ENCODE results near the gene RASGRF1.

RASGRF1 gene

DNA sequence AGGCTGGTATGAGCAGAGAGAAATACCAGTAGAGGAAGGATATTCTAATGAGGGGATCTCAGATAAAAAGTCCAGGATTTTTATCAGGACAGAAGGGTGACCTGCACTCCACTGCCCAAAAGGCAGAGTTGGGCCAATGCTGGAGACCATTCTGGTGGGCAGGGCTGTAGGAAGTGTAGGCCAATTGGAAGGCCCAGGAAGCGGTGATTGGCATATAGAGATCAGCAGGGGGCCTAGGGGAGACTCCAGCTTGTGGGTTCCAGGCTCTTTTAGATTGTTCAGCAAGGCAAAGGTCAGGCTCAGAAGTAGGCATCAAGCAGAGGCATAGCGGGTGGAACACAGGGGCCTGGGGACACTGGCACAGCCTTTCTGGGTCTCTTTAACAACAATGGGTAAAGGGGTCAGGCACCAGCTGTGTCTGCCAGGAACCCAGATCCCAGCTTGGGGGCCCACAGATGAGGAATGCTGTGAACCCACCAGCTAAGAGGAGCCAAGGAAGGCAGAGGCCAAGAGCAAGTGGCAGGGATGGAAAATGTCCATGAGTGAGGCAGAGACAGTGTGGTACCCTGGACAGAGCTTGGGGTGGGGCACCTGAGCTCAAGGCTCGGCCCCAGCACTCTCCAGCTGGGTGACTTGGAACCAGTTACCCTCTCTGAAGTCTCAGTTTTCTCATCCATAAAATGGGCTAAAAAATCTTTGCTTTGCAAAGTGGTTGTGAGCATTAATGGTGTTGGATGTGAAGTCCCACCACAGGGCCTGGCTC lies 27.0 kb upstream of the RASGRF1 start:
- Histone ChIP-seq H4K8ac (ENCODE audit: low read length) (no peak overlapping the region), H2BK120ac (ENCODE audit: low read depth, low read length) (no peak overlapping the region), H3K79me1 (replicated peaks; ENCODE audit: low read length, poor library complexity, severe bottlenecking) (no peaks in the 10 kb centered on the region), H3K36me3 (ENCODE audit: control insufficient read depth in 1 of 2, insufficient read depth in 2 of 2, low read depth in 1 of 2, low read length in 2 of 2) (no peaks in the 10 kb centered on the region), H2BK12ac (ENCODE audit: low read length in 2 of 2) (no peak overlapping the region), H3K9ac (ENCODE audit: low read length) (no peak overlapping the region), H2AK5ac (ENCODE audit: low read length, severe bottlenecking) (no peak overlapping the region), H3K4me3 (ENCODE audit: insufficient read depth in 1 of 2, low read depth in 1 of 2, low read length in 2 of 2) (no peak overlapping the region), H3K18ac (ENCODE audit: low read depth in 1 of 2, low read length in 2 of 2) (no peak overlapping the region), H3K27ac (ENCODE audit: low read length, poor library complexity, severe bottlenecking) (no peak overlapping the region), H2AFZ (ENCODE audit: low read depth, low read length) (no peak overlapping the region), H3K14ac (ENCODE audit: low read length in 2 of 2) (no peak overlapping the region), H3K4ac (ENCODE audit: low read depth in 1 of 2, low read length in 2 of 2) (no peak overlapping the region), H3K27me3 (ENCODE audit: control insufficient read depth in 1 of 2, insufficient read depth in 1 of 2, low read length in 2 of 2) (peaks cover 20 to 34% of the 10 kb centered on the region in 2 experiments), H2BK15ac (ENCODE audit: low read depth, poor library complexity, severe bottlenecking) (no peak overlapping the region), H2BK5ac (ENCODE audit: low read depth, low read length, poor library complexity, severe bottlenecking) (no peak overlapping the region), H3K23ac (ENCODE audit: low read length in 2 of 2) (no peak overlapping the region), H4K91ac (ENCODE audit: low read length) (no peak overlapping the region), H3K4me2 (ENCODE audit: low read length, poor library complexity, severe bottlenecking) (no peak overlapping the region), H3K9me3 (ENCODE audit: control insufficient read depth, low read length) (no peaks in the 10 kb centered on the region), H3K4me1 (ENCODE audit: control insufficient read depth, insufficient read depth, low read depth, low read length) (no peaks in the 10 kb centered on the region)
- WGBS, result 72% methylated on average over 2 of the region's 3 CpGs
- DNase-seq, result no peak

- H3K18ac ChIP-seq (ENCODE audit: low read depth in 1 of 2, low read length in 2 of 2), result no peak overlapping the region
- H3K14ac ChIP-seq (ENCODE audit: low read length in 2 of 2), result no peak overlapping the region
- H3K9me3 ChIP-seq (ENCODE audit: control insufficient read depth, low read length), result no peaks in the 10 kb centered on the region
- no peak overlapping the region for H2BK120ac ChIP-seq (ENCODE audit: low read depth, low read length)
- no peak overlapping the region for H3K4me3 ChIP-seq (ENCODE audit: insufficient read depth in 1 of 2, low read depth in 1 of 2, low read length in 2 of 2)
- no peak overlapping the region for H3K4ac ChIP-seq (ENCODE audit: low read depth in 1 of 2, low read length in 2 of 2)
- 93% methylated on average over 4 of the region's 4 CpGs for WGBS
- no peak overlapping the region for H3K9ac ChIP-seq (ENCODE audit: low read length)
- no peak overlapping the region for H3K27ac ChIP-seq (ENCODE audit: low read length, poor library complexity, severe bottlenecking)
- H3K27me3 ChIP-seq (ENCODE audit: control insufficient read depth in 1 of 2, insufficient read depth in 1 of 2, low read length in 2 of 2), result peaks cover 20 to 40% of the 10 kb centered on the region in 2 experiments
- no peak overlapping the region for H3K23ac ChIP-seq (ENCODE audit: low read length in 2 of 2)
- DNase-seq, result no peak
- H3K36me3 ChIP-seq (ENCODE audit: control insufficient read depth in 1 of 2, insufficient read depth in 2 of 2, low read depth in 1 of 2, low read length in 2 of 2), result no peaks in the 10 kb centered on the region
- H4K91ac ChIP-seq (ENCODE audit: low read length), result no peak overlapping the region
- no peak overlapping the region for H4K8ac ChIP-seq (ENCODE audit: low read length)
- no peaks in the 10 kb centered on the region for H3K4me1 ChIP-seq (ENCODE audit: control insufficient read depth, insufficient read depth, low read depth, low read length)
- H2BK15ac ChIP-seq (ENCODE audit: low read depth, poor library complexity, severe bottlenecking), result no peak overlapping the region
- no peaks in the 10 kb centered on the region for H3K79me1 ChIP-seq (replicated peaks; ENCODE audit: low read length, poor library complexity, severe bottlenecking)
- H2BK12ac ChIP-seq (ENCODE audit: low read length in 2 of 2), result no peak overlapping the region
- H2AFZ ChIP-seq (ENCODE audit: low read depth, low read length), result no peak overlapping the region
- no peak overlapping the region for H2AK5ac ChIP-seq (ENCODE audit: low read length, severe bottlenecking)
- H2BK5ac ChIP-seq (ENCODE audit: low read depth, low read length, poor library complexity, severe bottlenecking), result no peak overlapping the region
- no peak overlapping the region for H3K4me2 ChIP-seq (ENCODE audit: low read length, poor library complexity, severe bottlenecking)
Observed at GRCh38 chr15:79116771-79117170, 26.2 kb upstream of the RASGRF1 start.

- Histone ChIP-seq H4K8ac (ENCODE audit: low read length) (no peak overlapping the region), H3K79me1 (replicated peaks; ENCODE audit: low read length, poor library complexity, severe bottlenecking) (no peaks in the 10 kb centered on the region), H3K27me3 (ENCODE audit: control insufficient read depth in 1 of 2, insufficient read depth in 1 of 2, low read length in 2 of 2) (peaks cover 18 to 40% of the 10 kb centered on the region in 2 experiments), H3K36me3 (ENCODE audit: control insufficient read depth in 1 of 2, insufficient read depth in 2 of 2, low read depth in 1 of 2, low read length in 2 of 2) (no peaks in the 10 kb centered on the region), H3K4me2 (ENCODE audit: low read length, poor library complexity, severe bottlenecking) (no peak overlapping the region), H3K23ac (ENCODE audit: low read length in 2 of 2) (no peak overlapping the region), H3K4me1 (ENCODE audit: control insufficient read depth, insufficient read depth, low read depth, low read length) (no peaks in the 10 kb centered on the region), H3K18ac (ENCODE audit: low read depth in 1 of 2, low read length in 2 of 2) (no peak overlapping the region), H4K91ac (ENCODE audit: low read length) (no peak overlapping the region), H3K14ac (ENCODE audit: low read length in 2 of 2) (no peak overlapping the region), H2BK15ac (ENCODE audit: low read depth, poor library complexity, severe bottlenecking) (no peak overlapping the region), H3K9me3 (ENCODE audit: control insufficient read depth, low read length) (no peaks in the 10 kb centered on the region), H3K27ac (ENCODE audit: low read length, poor library complexity, severe bottlenecking) (no peak overlapping the region), H2BK12ac (ENCODE audit: low read length in 2 of 2) (no peak overlapping the region), H2BK5ac (ENCODE audit: low read depth, low read length, poor library complexity, severe bottlenecking) (no peak overlapping the region), H2AFZ (ENCODE audit: low read depth, low read length) (no peak overlapping the region), H2AK5ac (ENCODE audit: low read length, severe bottlenecking) (no peak overlapping the region), H3K4ac (ENCODE audit: low read depth in 1 of 2, low read length in 2 of 2) (no peak overlapping the region), H2BK120ac (ENCODE audit: low read depth, low read length) (no peak overlapping the region), H3K9ac (ENCODE audit: low read length) (no peak overlapping the region), H3K4me3 (ENCODE audit: insufficient read depth in 1 of 2, low read depth in 1 of 2, low read length in 2 of 2) (no peak overlapping the region)
- WGBS, result 74% methylated on average over 7 of the region's 7 CpGs
- no peak for DNase-seq
Observed at GRCh38 chr15:79115986-79116665, 25.5 kb upstream of the RASGRF1 start.

DNA sequence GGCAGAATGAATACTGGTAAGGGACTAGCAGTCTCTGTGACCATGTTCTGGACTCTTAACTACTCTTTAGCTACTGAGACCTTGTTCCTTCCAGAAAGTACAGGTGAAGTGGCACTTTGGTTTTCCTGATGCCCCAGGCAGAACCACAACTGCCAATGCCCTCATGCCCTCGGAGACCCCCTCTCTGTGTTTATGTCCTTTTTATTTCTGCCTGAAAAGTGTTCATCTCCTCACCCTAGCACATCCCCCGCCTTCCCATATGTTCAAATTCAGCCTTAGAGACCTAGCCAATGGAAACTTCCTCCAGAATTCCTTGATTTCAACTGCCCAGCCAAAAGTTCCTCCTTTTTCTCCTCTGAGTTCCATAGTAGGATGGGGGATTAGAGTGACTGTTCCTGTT lies 23.3 kb upstream of the RASGRF1 start:
- Histone ChIP-seq H2AFZ (ENCODE audit: low read depth, low read length) (no peak overlapping the region), H2BK5ac (ENCODE audit: low read depth, low read length, poor library complexity, severe bottlenecking) (no peak overlapping the region), H3K4ac (ENCODE audit: low read depth in 1 of 2, low read length in 2 of 2) (no peak overlapping the region), H3K27me3 (ENCODE audit: control insufficient read depth in 1 of 2, insufficient read depth in 1 of 2, low read length in 2 of 2) (peaks cover 18 to 46% of the 10 kb centered on the region in 2 experiments), H4K91ac (ENCODE audit: low read length) (no peak overlapping the region), H3K79me1 (replicated peaks; ENCODE audit: low read length, poor library complexity, severe bottlenecking) (no peaks in the 10 kb centered on the region), H3K9ac (ENCODE audit: low read length) (no peak overlapping the region), H2AK5ac (ENCODE audit: low read length, severe bottlenecking) (no peak overlapping the region), H3K4me2 (ENCODE audit: low read length, poor library complexity, severe bottlenecking) (no peak overlapping the region), H3K14ac (ENCODE audit: low read length in 2 of 2) (no peak overlapping the region), H2BK12ac (ENCODE audit: low read length in 2 of 2) (no peak overlapping the region), H3K27ac (ENCODE audit: low read length, poor library complexity, severe bottlenecking) (no peak overlapping the region), H3K18ac (ENCODE audit: low read depth in 1 of 2, low read length in 2 of 2) (no peak overlapping the region), H2BK15ac (ENCODE audit: low read depth, poor library complexity, severe bottlenecking) (no peak overlapping the region), H3K23ac (ENCODE audit: low read length in 2 of 2) (no peak overlapping the region), H3K36me3 (ENCODE audit: control insufficient read depth in 1 of 2, insufficient read depth in 2 of 2, low read depth in 1 of 2, low read length in 2 of 2) (no peaks in the 10 kb centered on the region), H3K4me1 (ENCODE audit: control insufficient read depth, insufficient read depth, low read depth, low read length) (no peaks in the 10 kb centered on the region), H2BK120ac (ENCODE audit: low read depth, low read length) (no peak overlapping the region), H3K4me3 (ENCODE audit: insufficient read depth in 1 of 2, low read depth in 1 of 2, low read length in 2 of 2) (no peak overlapping the region), H3K9me3 (ENCODE audit: control insufficient read depth, low read length) (no peaks in the 10 kb centered on the region), H4K8ac (ENCODE audit: low read length) (no peak overlapping the region)
- WGBS, result 42% methylated on average over 2 of the region's 2 CpGs
- no peak for DNase-seq
